Fibroblast of pulmonary artery (primary cell): Measurements from ENCODE around the gene CCDC88A.
"Not testable (repeated sequence)": the region's sequence is repeated elsewhere in the genome, so short reads cannot be mapped to it uniquely, and the experiment has no call there.

Experiments used
- DNase-seq: peaks from one replicate; pipeline ENCODE4 v3.0.0-alpha.2; 2010; ENCODE audit warnings: low read depth
- H3K4me3 ChIP-seq: replicated peaks from 2 replicates; pipeline ENCODE4 v1.5.1; 2011; ENCODE audit warnings: low read depth, mild to moderate bottlenecking, control low read depth, low read length, moderate library complexity
- CTCF ChIP-seq: IDR thresholded peaks from 2 replicates; pipeline ENCODE4 v1.5.1; 2011; ENCODE audit warnings: mild to moderate bottlenecking, control low read depth, low read length, inconsistent platforms; ENCODE audit errors: missing control alignments

The CCDC88A gene

GRCh38 chr2:55361465-55362189, 58.0 kb downstream of the CCDC88A start:
- TF ChIP-seq CTCF: no peak

GRCh38 chr2:55358451-55358850, 61.2 kb downstream of the CCDC88A start:
- no peak overlapping the region for H3K4me3 ChIP-seq
- DNase-seq: no peak
- TF ChIP-seq CTCF: no peak

More at GRCh38 chr2:55361465-55362189, 58.0 kb downstream of the CCDC88A start:
- H3K4me3 ChIP-seq: no peak overlapping the region
- no peak for DNase-seq

- no peak for DNase-seq
- H3K4me3 ChIP-seq: no peak overlapping the region
- no peak for TF ChIP-seq CTCF
Observed at GRCh38 chr2:55357927-55358326, 61.7 kb downstream of the CCDC88A start.

DNA sequence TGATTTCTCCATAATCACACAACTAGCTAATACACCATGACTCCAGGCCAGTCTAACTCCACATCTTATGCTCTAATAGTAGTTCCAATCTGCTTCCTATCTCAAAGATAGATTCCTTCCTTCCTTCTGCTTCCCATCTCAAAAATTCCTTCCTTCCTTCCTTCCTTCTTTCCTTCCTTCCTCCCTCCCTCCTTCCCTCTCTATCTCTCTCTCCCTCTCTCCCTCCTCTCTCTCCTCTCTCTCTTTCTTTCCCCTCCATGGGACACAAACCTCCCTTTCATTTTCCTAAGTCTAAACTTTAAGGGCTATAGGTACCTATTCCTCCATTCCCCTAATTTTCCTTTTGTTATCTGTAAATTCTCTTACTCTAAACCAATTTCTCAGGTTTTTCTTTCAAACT, 62.5 kb downstream of the CCDC88A start:
- DNase-seq: no peak
- no peak for TF ChIP-seq CTCF
- H3K4me3 ChIP-seq: no peak overlapping the region

GRCh38 chr2:55356136-55356535, 63.5 kb downstream of the CCDC88A start:
- not testable (repeated sequence) for DNase-seq

DNA sequence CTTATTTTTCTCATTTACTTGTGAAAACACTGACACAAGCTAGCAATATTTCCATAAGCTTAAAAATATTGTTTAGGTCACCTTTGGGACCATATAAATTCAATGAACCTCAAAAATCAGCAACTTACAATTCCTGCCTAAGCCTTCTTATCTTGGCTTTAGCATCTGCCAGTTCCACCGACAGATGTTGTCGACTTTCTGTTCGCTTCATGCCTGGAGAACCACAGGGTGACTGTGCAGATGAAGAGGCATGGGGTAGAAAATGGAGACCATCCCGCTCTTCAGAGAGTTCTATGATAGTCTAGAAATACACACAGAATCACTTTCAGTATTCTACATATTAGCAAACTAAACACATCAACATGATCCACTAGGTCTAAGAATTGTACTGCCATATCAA, 64.2 kb downstream of the CCDC88A start:
- H3K4me3 ChIP-seq: no peak overlapping the region
- no peak for DNase-seq
- no peak for TF ChIP-seq CTCF

More at GRCh38 chr2:55356136-55356535, 63.5 kb downstream of the CCDC88A start:
- not testable (repeated sequence) for H3K4me3 ChIP-seq

GRCh38 chr2:55351672-55352071, 68.0 kb downstream of the CCDC88A start:
- H3K4me3 ChIP-seq: no peak overlapping the region
- no peak for TF ChIP-seq CTCF
- DNase-seq: no peak
